ENCODE measurements around the gene PFDN6. TPM values are rescaled to one million over a fixed set of nuclear protein-coding genes. Genes with fewer than 3 reads are reported as not detected.
A peak's percentile ranks its signal among the peaks of the same experiment; 100 is the strongest.

The PFDN6 gene
- total RNA-seq, 1 donor from 2014 or later = 9.1 TPM

GRCh38 chr6:33317669-33318425 lies 28.4 kb downstream of the PFDN6 start, which contains the start of gene ZBTB22:
ZBTB22 (minus strand) TSS chr6:33317744; CDS start chr6:33316916, 828 bp downstream.
- H3K9me3 ChIP-seq = no peaks in the 10 kb centered on the region
- no peaks in the 10 kb centered on the region for H3K27me3 ChIP-seq
- H3K27ac ChIP-seq = peak within 1 kb of the TSS; percentile 87
- intact Hi-C loops (cut with DNase I) = loop anchor here (5.0 kb wide), 1 partner anchor 99 kb away; the partner anchor contains the start of gene CUTA
- peaks cover 72% of the 10 kb centered on the region for H3K4me1 ChIP-seq
- H3K4me3 ChIP-seq = peak within 1 kb of the TSS; percentile 46 to 49
- TF ChIP-seq POLR2AphosphoS5 (IDR thresholded peaks at IDR 0.05; ENCODE audit: insufficient read depth in 1 of 2, low read depth in 1 of 2) = peak; percentile 77 to 91
- TF ChIP-seq CTCF (IDR thresholded peaks at IDR 0.05) = no peak
- H3K36me3 ChIP-seq = peaks cover 0 to 25% of the 10 kb centered on the region in 2 donors
- peak in 1 of 2 donors; percentile 99 for DNase-seq (ENCODE audit: extremely low spot score in 2 of 2)

GRCh38 chr6:33318426-33319073 lies 29.1 kb downstream of the PFDN6 start:
- H3K27me3 ChIP-seq = no peaks in the 10 kb centered on the region
- H3K27ac ChIP-seq = peak overlapping the region; percentile 87
- no peak for DNase-seq (ENCODE audit: extremely low spot score in 2 of 2)
- H3K9me3 ChIP-seq = no peaks in the 10 kb centered on the region
- TF ChIP-seq CTCF (IDR thresholded peaks at IDR 0.05) (no peak), POLR2A (IDR thresholded peaks at IDR 0.05) (no peak), POLR2AphosphoS5 (IDR thresholded peaks at IDR 0.05; ENCODE audit: insufficient read depth in 1 of 2, low read depth in 1 of 2) (no peak)
- peaks cover 0 to 25% of the 10 kb centered on the region in 2 donors for H3K36me3 ChIP-seq
- intact Hi-C loops (cut with DNase I) = loop anchor here (5.0 kb wide), 1 partner anchor 99 kb away; the partner anchor contains the start of gene CUTA
- H3K4me1 ChIP-seq = peaks cover 75% of the 10 kb centered on the region
- peak overlapping the region; percentile 46 to 49 for H3K4me3 ChIP-seq

GRCh38 chr6:33319939-33320314 lies 30.5 kb downstream of the PFDN6 start:
- H3K4me1 ChIP-seq = peaks cover 72% of the 10 kb centered on the region
- intact Hi-C loops (cut with DNase I) = loop anchor here (5.0 kb wide), 1 partner anchor 97 kb away; the partner anchor contains the start of gene CUTA
- DNase-seq (ENCODE audit: extremely low spot score in 2 of 2) = no peak
- H3K36me3 ChIP-seq = peaks cover 0 to 25% of the 10 kb centered on the region in 2 donors
- no peaks in the 10 kb centered on the region for H3K9me3 ChIP-seq
- TF ChIP-seq POLR2AphosphoS5 (IDR thresholded peaks at IDR 0.05; ENCODE audit: insufficient read depth in 1 of 2, low read depth in 1 of 2) (no peak), CTCF (IDR thresholded peaks at IDR 0.05) (no peak), POLR2A (IDR thresholded peaks at IDR 0.05) (no peak)
- peak overlapping the region in 1 of 2 donors; percentile 2 for H3K4me3 ChIP-seq
- H3K27ac ChIP-seq = peak overlapping the region; percentile 90
- H3K27me3 ChIP-seq = no peaks in the 10 kb centered on the region

GRCh38 chr6:33320315-33321181 lies 31.1 kb downstream of the PFDN6 start:
- peaks cover 0 to 25% of the 10 kb centered on the region in 2 donors for H3K36me3 ChIP-seq
- H3K4me3 ChIP-seq = peak overlapping the region in 1 of 2 donors; percentile 2
- H3K4me1 ChIP-seq = peaks cover 66% of the 10 kb centered on the region
- intact Hi-C loops (cut with DNase I) = no loop called here
- DNase-seq (ENCODE audit: extremely low spot score in 2 of 2) = no peak
- H3K9me3 ChIP-seq = no peaks in the 10 kb centered on the region
- peak overlapping the region; percentile 90 for H3K27ac ChIP-seq
- TF ChIP-seq CTCF (IDR thresholded peaks at IDR 0.05) (no peak), POLR2A (IDR thresholded peaks at IDR 0.05) (no peak), POLR2AphosphoS5 (IDR thresholded peaks at IDR 0.05; ENCODE audit: insufficient read depth in 1 of 2, low read depth in 1 of 2) (no peak)
- H3K27me3 ChIP-seq = no peaks in the 10 kb centered on the region
